Retinal pigment epithelial cell (primary cell): ENCODE results near the gene YWHAQ.

Experiments used
- DNase-seq: peaks from one replicate; pipeline ENCODE4 v3.0.0-alpha.2; 2010; ENCODE audit warnings: low read depth
- H3K4me3 ChIP-seq: 2 replicates; pipeline ENCODE4 v1.5.1; 2011; ENCODE audit warnings: mild to moderate bottlenecking, low read length, control low read depth, moderate library complexity
- TF ChIP-seq, protein P1 (sequence below): conservative IDR thresholded peaks from 2 replicates; pipeline ENCODE4 v1.5.1; 2011; ENCODE audit warnings: low read depth, low read length, control low read depth, inconsistent platforms

Gene YWHAQ

DNA sequence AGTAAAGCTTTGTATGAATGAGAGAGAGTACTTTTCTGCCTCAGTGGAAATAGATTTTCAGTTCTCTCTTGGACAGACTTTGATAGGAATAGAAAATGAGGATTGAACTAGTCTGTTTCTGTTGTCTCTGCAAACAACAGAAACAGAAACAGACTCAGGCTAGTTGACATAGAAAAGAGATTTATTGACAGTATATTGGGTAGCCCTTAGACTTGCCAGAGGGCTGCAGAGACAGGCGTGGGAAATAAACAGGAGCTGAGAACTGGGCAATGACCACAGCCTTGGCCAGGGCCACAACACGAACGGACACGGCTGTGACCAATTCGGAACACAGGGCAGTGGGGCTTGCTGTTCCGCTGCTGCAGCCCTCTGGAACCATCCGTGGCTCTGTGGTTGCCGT lies 30.5 kb upstream of the YWHAQ start:
- DNase-seq = no peak
- TF ChIP-seq, protein P1, sequence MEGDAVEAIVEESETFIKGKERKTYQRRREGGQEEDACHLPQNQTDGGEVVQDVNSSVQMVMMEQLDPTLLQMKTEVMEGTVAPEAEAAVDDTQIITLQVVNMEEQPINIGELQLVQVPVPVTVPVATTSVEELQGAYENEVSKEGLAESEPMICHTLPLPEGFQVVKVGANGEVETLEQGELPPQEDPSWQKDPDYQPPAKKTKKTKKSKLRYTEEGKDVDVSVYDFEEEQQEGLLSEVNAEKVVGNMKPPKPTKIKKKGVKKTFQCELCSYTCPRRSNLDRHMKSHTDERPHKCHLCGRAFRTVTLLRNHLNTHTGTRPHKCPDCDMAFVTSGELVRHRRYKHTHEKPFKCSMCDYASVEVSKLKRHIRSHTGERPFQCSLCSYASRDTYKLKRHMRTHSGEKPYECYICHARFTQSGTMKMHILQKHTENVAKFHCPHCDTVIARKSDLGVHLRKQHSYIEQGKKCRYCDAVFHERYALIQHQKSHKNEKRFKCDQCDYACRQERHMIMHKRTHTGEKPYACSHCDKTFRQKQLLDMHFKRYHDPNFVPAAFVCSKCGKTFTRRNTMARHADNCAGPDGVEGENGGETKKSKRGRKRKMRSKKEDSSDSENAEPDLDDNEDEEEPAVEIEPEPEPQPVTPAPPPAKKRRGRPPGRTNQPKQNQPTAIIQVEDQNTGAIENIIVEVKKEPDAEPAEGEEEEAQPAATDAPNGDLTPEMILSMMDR = no peak
- H3K4me3 ChIP-seq = no peak overlapping the region

DNA sequence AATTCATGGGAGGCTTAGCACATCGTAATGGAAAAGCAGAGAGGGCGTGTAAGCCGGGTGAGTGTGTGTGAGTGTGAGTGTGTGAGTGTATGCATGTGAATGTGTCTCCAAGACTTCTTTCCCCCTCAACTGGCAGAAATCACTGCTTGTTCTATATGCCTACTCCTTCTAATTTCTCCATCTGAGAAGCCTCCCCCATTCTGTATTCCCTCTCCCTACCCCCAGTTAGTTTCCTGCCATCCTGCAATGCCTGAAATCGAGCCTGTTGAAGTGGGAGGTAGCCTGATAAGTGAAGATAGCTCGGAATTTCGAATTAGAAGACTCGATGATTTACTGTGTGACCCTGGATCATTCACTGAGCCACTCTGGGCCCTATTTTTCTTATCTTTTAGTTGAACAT lies 30.0 kb upstream of the YWHAQ start:
- DNase-seq = no peak
- no peak overlapping the region for H3K4me3 ChIP-seq
- TF ChIP-seq, protein P1 = no peak

DNA sequence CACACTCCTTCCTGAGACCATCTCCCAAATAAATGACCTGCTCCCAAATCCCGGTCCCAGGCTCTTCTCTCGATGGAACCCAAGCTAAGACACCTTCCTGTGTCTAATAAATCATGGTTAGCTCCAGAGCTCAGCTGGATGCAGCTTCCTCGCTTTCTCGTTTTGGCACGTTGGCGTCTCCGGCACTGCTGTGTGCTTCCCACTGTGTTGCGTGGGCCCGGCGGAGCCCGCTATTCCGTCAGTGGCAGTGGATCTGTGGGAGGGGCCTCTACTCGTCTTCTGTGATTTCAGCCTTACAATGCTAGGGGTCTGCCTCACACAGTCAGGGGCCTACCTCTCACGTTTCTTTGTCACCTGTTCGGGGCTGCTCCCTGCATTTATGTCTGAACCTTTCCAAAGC lies 29.4 kb upstream of the YWHAQ start:
- TF ChIP-seq, protein P1 = no peak
- no peak for DNase-seq
- no peak overlapping the region for H3K4me3 ChIP-seq

DNA sequence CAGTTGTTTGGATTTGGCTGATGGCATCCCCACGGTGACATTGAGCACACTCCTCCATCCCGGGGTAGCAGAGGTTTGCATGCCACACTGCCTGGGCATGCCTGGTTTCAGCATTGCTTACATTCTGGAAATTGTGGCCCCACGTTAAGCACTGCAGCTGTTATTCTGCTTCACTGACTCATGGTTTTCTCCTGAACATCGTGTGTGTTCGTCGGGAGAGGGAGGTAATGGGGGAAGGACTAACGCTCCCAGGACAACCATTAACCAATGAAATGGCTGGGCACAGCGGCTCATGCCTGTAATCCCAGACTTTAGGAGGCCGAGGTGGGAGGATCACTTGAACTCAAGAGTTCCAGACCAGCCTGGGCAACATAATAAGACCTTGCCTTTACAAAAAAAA lies 28.2 kb upstream of the YWHAQ start:
- TF ChIP-seq, protein P1 = no peak
- DNase-seq = no peak
- no peak overlapping the region for H3K4me3 ChIP-seq

DNA sequence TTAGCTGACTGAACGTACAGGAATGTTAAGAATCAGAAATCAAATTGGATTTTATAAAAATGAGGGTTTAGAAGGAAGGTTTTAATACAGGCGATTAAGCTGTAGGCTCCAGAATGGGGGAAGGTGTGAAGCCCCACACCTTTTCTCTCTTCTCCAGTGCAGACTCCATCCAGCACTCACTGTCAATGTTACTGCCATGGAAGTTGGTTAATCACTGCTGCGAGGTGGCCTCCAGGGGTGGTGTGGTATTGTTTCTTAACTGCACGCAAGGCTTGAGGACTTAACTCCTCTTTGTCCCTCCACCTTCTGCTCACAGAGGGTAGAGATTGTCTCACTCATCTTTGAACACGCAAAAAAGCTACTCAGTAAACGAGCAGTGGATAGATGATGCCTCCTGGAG lies 26.9 kb upstream of the YWHAQ start:
- no peak for DNase-seq
- H3K4me3 ChIP-seq = no peak overlapping the region
- TF ChIP-seq, protein P1 = peak; percentile 31

DNA sequence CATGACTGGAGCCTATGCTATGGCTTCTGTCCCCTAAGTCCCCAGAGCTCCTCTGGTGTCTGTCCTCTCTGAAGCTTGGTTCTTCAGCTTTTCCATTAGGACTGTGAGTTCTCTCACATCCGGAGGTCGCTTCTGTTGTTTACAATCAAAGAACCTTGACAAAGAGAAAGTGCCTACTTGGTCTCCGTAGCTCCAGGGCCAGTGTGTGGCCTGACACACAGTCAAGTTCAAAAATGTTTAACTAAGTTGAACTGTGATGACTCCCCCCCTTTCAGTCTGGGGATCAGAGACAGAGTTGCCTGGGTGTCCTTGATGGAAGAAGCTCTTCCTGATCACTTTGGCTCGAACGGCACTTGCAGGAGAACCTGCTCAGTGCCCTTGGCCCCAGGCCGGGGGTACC lies 26.3 kb upstream of the YWHAQ start:
- TF ChIP-seq, protein P1 = no peak
- DNase-seq = no peak
- H3K4me3 ChIP-seq = no peak overlapping the region

DNA sequence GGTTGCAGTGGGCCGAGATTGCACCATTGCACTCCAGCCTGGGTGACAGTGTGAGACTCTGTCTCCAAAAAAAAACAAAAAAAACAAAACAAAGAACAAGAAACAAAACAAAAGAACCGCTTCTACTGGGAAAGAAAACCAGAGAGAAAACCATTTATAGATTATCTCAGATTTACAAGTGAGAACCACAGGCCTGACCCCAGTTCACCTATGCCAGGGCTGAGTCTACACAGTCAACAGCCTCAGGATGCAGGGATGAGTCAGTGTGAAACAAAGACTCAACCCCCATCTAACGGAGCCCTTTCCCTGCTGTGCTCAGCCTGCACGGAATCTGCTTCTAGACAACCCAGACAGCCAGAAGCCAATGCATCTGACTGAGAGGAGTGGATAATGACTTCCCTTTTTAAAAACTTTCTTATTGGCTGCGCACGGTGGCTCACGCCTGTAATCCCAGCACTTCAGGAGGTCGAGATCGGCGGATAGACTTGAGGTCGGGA lies 25.5 kb upstream of the YWHAQ start:
- TF ChIP-seq, protein P1 = no peak
- DNase-seq = peak; percentile 80
- H3K4me3 ChIP-seq = no peak overlapping the region
